K562 (cell line): ENCODE data around the gene CFL1. TPM values are rescaled to one million over a fixed set of nuclear protein-coding genes. Genes with fewer than 3 reads are reported as not detected.

Source experiments
- ATAC-seq: fragments of 200-7000 bp; cut with Tn5 transposase; 3 replicates; pipeline ENCODE4 v1.9.1; 2020; ENCODE audit warnings: moderate library complexity
- BruUV-seq: library from RNA; stranded (reverse); fragments of 400-500 nt; replicated peaks from 2 replicates; lab custom pipeline; 2021; lab: Mats Ljungman, UMichigan
- CTCF ChIA-PET: fragments of 300-600 bp; formaldehyde crosslinking; extraction: SDS; loops from one replicate; lab custom pipeline; 2021; ENCODE audit warnings: low intra/inter-chr PET ratio; lab: Yijun Ruan, JAX
- POLR2A ChIA-PET: fragments of 300-600, 350-650 bp; sonication (Branson Sonifier 250); formaldehyde crosslinking; extraction: SDS; loops from one replicate; lab custom pipeline; 2021; ENCODE audit warnings: antibody characterized with exemption, inconsistent platforms; lab: Yijun Ruan, JAX
- DNase-seq, 4 experiments: peaks; one replicate each; pipeline versions ENCODE4 v3.0.0 to v3.0.0-alpha.2; 2011 to 2018; ENCODE audit warnings: low spot score in 3 of 4, mixed read lengths in 3 of 4; ENCODE audit errors: extremely low read depth in 1 of 4
- FAIRE-seq: peaks from 2 replicates; lab custom pipeline; 2011; peaks lifted over from hg19 to GRCh38; lab: Jason Lieb, UNC
- H2AFZ ChIP-seq: 2 replicates; pipeline ENCODE4 v1.6.0; 2011; ENCODE audit warnings: low read depth, low read length, control low read depth, inconsistent platforms
- H3K27ac ChIP-seq: fragments of 200-600 bp; 3 replicates; pipeline ENCODE4 v1.8.0; 2011; ENCODE audit warnings: low read depth, mild to moderate bottlenecking, control low read depth, inconsistent platforms, low read length, moderate library complexity, mixed read lengths; ENCODE audit errors: extremely low read depth
- H3K27me3 ChIP-seq, 2 experiments: fragments of 300-600 bp in 1 of 2; 2 replicates in 1 of 2; 3 replicates in 1 of 2; pipeline versions ENCODE4 v1.6.0 to v1.8.0; 2011; ENCODE audit warnings: inconsistent platforms in 2 of 2, low read length in 2 of 2, mild to moderate bottlenecking in 1 of 2, mixed read lengths in 1 of 2, moderate library complexity in 1 of 2; ENCODE audit not compliant: control insufficient read depth in 2 of 2, insufficient read depth in 2 of 2
- H3K36me3 ChIP-seq: fragments of 300-600 bp; 3 replicates; pipeline ENCODE4 v1.8.0; 2011; ENCODE audit warnings: mild to moderate bottlenecking, low read length, inconsistent platforms; ENCODE audit not compliant: control insufficient read depth, insufficient read depth
- H3K4me1 ChIP-seq, 2 experiments: fragments of 200-600 bp in 1 of 2; replicated peaks in 1 of 2; 2 replicates in 1 of 2; 3 replicates in 1 of 2; pipeline versions ENCODE4 v1.5.1 to v1.8.0; 2011; ENCODE audit warnings: inconsistent platforms in 2 of 2, low read length in 2 of 2, mild to moderate bottlenecking in 1 of 2, mixed read lengths in 1 of 2, moderate library complexity in 1 of 2; ENCODE audit not compliant: control insufficient read depth in 2 of 2, insufficient read depth in 2 of 2
- H3K4me2 ChIP-seq: 2 replicates; pipeline ENCODE4 v1.6.1; 2011; ENCODE audit warnings: low read length, control low read depth, inconsistent platforms, mixed read lengths; ENCODE audit not compliant: insufficient read depth
- H3K4me3 ChIP-seq: fragments of 200-600 bp; sonication (generic), shearing (Covaris generic); 2 replicates; pipeline ENCODE4 v1.5.1; 2016; ENCODE audit warnings: control low read depth, inconsistent platforms
- H3K79me2 ChIP-seq: fragments of 200-600 bp; 3 replicates; pipeline ENCODE4 v1.8.0; 2011; ENCODE audit warnings: low read length, inconsistent platforms; ENCODE audit not compliant: control insufficient read depth, insufficient read depth
- H3K9ac ChIP-seq, 2 experiments: 2 replicates each; pipeline versions ENCODE4 v1.6.0 to v1.6.1; 2011; ENCODE audit warnings: low read depth in 2 of 2, low read length in 2 of 2, control low read depth in 1 of 2, inconsistent platforms in 1 of 2, mild to moderate bottlenecking in 1 of 2, mixed read lengths in 1 of 2; ENCODE audit not compliant: insufficient read depth in 1 of 2
- H3K9me1 ChIP-seq: one replicate; pipeline ENCODE4 v1.6.0; 2011; ENCODE audit warnings: inconsistent platforms, mild to moderate bottlenecking, low read length, moderate library complexity; ENCODE audit not compliant: control insufficient read depth, insufficient read depth
- H3K9me3 ChIP-seq: replicated peaks from 2 replicates; pipeline ENCODE4 v1.5.1; 2011; ENCODE audit warnings: low read depth, low read length, inconsistent platforms; ENCODE audit not compliant: control insufficient read depth, insufficient read depth
- H4K20me1 ChIP-seq: replicated peaks from 2 replicates; pipeline ENCODE4 v1.6.1; 2011; ENCODE audit warnings: low read length, inconsistent platforms, mixed read lengths; ENCODE audit not compliant: control insufficient read depth, insufficient read depth
- ZBTB33 ChIP-seq: sonication (generic); formaldehyde crosslinking; IDR thresholded peaks from 2 replicates; pipeline ENCODE4 v1.8.1; 2023; ENCODE audit warnings: mild to moderate bottlenecking, missing genetic modification reagents
- ZNF41 ChIP-seq: fragments of 250-450 bp; sonication (Bioruptor Pico); conservative IDR thresholded peaks from 2 replicates; pipeline ENCODE4 v1.4.0; 2020; ENCODE audit warnings: mild to moderate bottlenecking
- ZNF655 ChIP-seq: fragments of 250-450 bp; sonication (Bioruptor Pico); IDR thresholded peaks from 2 replicates; pipeline ENCODE4 v1.5.0; 2021
- WGBS: fragments of 100-300 bp; shearing (Covaris generic); methylation state at CpG from one replicate; pipeline ENCODE4 v1.1.6; 2016; ENCODE audit warnings: low coverage, mixed read lengths; ENCODE audit not compliant: insufficient coverage; ENCODE audit errors: missing lambda C conversion rate; 5-methylcytosine and 5-hydroxymethylcytosine counted together
- in situ Hi-C: fragments of 300-500 bp; cut with MboI; formaldehyde crosslinking; loops from 4 replicates; pipeline ENCODE4 v1.15.0; 2018; ENCODE audit warnings: inconsistent platforms, mixed read lengths
- intact Hi-C: fragments of 100-400 bp; cut with micrococcal nuclease; formaldehyde crosslinking; loops from 2 replicates; pipeline ENCODE4 v1.14.2; 2022
- polyA plus RNA-seq, 8 experiments: library from polyadenylated mRNA; depleted of rRNA in 4 of 8; stranded (reverse) in 5 of 8; unstranded in 3 of 8; fragments of >200 nt; fragmentation: Nextera tagmentation in 2 of 8; fragmentation: Illumina TruSeq in 1 of 8; extraction: Ambion mirVana in 2 of 8; extraction: Trizol in 1 of 8; gene quantifications; 2 replicates each; pipeline versions ENCODE4 v1.2.1 to v1.2.3, GENCODE V29; 2011 to 2014; ENCODE audit warnings: inconsistent platforms in 1 of 8, missing spikeins in 1 of 8
- total RNA-seq, 7 experiments: library from RNA; depleted of rRNA in 6 of 7; stranded (reverse); fragments of >200 nt in 6 of 7; fragmentation: Illumina TruSeq in 2 of 7; extraction: Trizol in 2 of 7; gene quantifications; 2 replicates each; pipeline versions ENCODE4 v1.2.1 to v1.2.3, GENCODE V29; 2011 to 2021; ENCODE audit warnings: low replicate concordance in 1 of 7

The CFL1 gene
- total and polyA plus RNA-seq, 9 of the 15 experiments (the other 6 are each of a cell fraction or from before 2014, with no cell fraction given) = 105 to 1,101 (median 859) TPM

GRCh38 chr11:65822776-65823528, 35.0 kb downstream of the CFL1 start:
- no peak for FAIRE-seq
- Histone ChIP-seq H3K27ac (no peak overlapping the region), H3K79me2 (no peaks in the 10 kb centered on the region), H2AFZ (no peak overlapping the region), H3K27me3 (no peaks in the 10 kb centered on the region), H3K36me3 (no peaks in the 10 kb centered on the region), H3K9me3 (no peaks in the 10 kb centered on the region), H3K4me2 (no peak overlapping the region), H3K4me1 (peaks cover 0 to 4% of the 10 kb centered on the region in 2 experiments; a peak in 2 of 5 replicates), H4K20me1 (no peaks in the 10 kb centered on the region), H3K9me1 (no peaks in the 10 kb centered on the region), H3K4me3 (no peak overlapping the region), H3K9ac (peak overlapping the region in 1 of 2 experiments; percentile 36; a peak in 1 of 4 replicates)
- ChIA-PET POLR2A (interaction anchor here (1.1 to 3.4 kb wide), 6 partner anchors 9 to 111 kb away, joined by 3 to 18 read pairs (median 4); partner anchors contain the start of gene KAT5), CTCF (no interaction called here)
- peak in 1 of 4 experiments; percentile 3 for DNase-seq
- BruUV-seq = no TSS peak
- no peak for TF ChIP-seq ZNF41 (CRISPR knock-in tag)
- TF ChIP-seq ZNF655 (CRISPR knock-in tag) = no peak
- TF ChIP-seq ZBTB33 (CRISPR knock-in tag) = peak; percentile 73
- intact Hi-C loops (no loop called here), in situ Hi-C loops (loop anchor here (5.0 kb wide), 1 partner anchor 111 kb away; the partner anchor contains the start of gene KAT5)
- 42% methylated on average over 15 of the region's 15 CpGs for WGBS
- ATAC-seq = no peak
